Measurements from ENCODE around the gene FOXN1. TPM values are rescaled to one million over a fixed set of nuclear protein-coding genes. Genes with fewer than 3 reads are reported as not detected.
"Not testable (repeated sequence)": the region's sequence is repeated elsewhere in the genome, so short reads cannot be mapped to it uniquely, and the experiment has no call there.

The FOXN1 gene
- total and polyA plus RNA-seq, 4 donors = not detected

DNA sequence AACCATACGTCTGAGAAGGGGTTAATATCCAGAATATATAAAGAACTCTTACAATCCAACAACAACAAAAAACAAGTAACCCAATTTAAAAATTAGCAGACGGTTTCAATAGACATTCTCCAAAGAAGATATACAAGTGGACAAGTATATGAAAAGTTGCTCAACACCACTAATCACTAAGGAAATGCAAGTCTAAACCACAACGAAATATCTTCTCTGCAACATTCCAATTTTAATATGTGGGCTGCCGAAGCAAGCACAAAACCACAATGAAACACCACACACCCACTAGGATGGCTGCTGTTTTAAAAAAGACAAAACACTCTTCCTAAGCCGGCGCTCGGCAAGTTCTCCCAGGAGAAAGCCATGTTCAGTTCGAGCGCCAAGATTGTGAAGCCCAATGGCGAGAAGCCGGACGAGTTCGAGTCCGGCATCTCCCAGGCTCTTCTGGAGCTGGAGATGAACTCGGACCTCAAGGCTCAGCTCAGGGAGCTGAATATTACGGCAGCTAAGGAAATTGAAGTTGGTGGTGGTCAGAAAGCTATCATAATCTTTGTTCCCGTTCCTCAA lies 38.6 kb upstream of the FOXN1 start:
- Histone ChIP-seq H3K4me3 (ENCODE audit: low read depth in 1 of 3, low read length in 3 of 3) (no peak overlapping the region), H3K9me3 (ENCODE audit: control insufficient read depth in 4 of 4, low read length in 3 of 4) (no peaks in the 10 kb centered on the region), H3K36me3 (ENCODE audit: control insufficient read depth in 4 of 4, insufficient read depth in 3 of 4, low read depth in 1 of 4, low read length in 3 of 4) (no peaks in the 10 kb centered on the region), H3K27me3 (ENCODE audit: control insufficient read depth in 4 of 4, insufficient read depth in 4 of 4, low read length in 3 of 4) (no peaks in the 10 kb centered on the region), H3K4me1 (ENCODE audit: control insufficient read depth in 4 of 4, insufficient read depth in 4 of 4, low read length in 3 of 4) (no peaks in the 10 kb centered on the region), H3K9ac (ENCODE audit: low read depth in 1 of 2, low read length in 2 of 2) (no peak overlapping the region), H3K27ac (ENCODE audit: low read depth in 1 of 2, low read length in 2 of 2) (no peak overlapping the region)
- TF ChIP-seq SP1 (IDR thresholded peaks at IDR 0.05) (no peak), EGR1 (IDR thresholded peaks at IDR 0.05; ENCODE audit: low read depth in 2 of 2) (no peak), FOXA2 (IDR thresholded peaks at IDR 0.05) (no peak), NR2F2 (IDR thresholded peaks at IDR 0.05) (no peak), HNF4G (IDR thresholded peaks at IDR 0.05) (no peak), YY1 (IDR thresholded peaks at IDR 0.05) (no peak), FOXA1 (IDR thresholded peaks at IDR 0.05) (no peak), RXRA (IDR thresholded peaks at IDR 0.05) (no peak), JUND (IDR thresholded peaks at IDR 0.05) (no peak)
- TF ChIP-seq, protein P1, sequence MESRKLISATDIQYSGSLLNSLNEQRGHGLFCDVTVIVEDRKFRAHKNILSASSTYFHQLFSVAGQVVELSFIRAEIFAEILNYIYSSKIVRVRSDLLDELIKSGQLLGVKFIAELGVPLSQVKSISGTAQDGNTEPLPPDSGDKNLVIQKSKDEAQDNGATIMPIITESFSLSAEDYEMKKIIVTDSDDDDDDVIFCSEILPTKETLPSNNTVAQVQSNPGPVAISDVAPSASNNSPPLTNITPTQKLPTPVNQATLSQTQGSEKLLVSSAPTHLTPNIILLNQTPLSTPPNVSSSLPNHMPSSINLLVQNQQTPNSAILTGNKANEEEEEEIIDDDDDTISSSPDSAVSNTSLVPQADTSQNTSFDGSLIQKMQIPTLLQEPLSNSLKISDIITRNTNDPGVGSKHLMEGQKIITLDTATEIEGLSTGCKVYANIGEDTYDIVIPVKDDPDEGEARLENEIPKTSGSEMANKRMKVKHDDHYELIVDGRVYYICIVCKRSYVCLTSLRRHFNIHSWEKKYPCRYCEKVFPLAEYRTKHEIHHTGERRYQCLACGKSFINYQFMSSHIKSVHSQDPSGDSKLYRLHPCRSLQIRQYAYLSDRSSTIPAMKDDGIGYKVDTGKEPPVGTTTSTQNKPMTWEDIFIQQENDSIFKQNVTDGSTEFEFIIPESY (IDR thresholded peaks at IDR 0.05) = no peak
- TF ChIP-seq, protein P2, sequence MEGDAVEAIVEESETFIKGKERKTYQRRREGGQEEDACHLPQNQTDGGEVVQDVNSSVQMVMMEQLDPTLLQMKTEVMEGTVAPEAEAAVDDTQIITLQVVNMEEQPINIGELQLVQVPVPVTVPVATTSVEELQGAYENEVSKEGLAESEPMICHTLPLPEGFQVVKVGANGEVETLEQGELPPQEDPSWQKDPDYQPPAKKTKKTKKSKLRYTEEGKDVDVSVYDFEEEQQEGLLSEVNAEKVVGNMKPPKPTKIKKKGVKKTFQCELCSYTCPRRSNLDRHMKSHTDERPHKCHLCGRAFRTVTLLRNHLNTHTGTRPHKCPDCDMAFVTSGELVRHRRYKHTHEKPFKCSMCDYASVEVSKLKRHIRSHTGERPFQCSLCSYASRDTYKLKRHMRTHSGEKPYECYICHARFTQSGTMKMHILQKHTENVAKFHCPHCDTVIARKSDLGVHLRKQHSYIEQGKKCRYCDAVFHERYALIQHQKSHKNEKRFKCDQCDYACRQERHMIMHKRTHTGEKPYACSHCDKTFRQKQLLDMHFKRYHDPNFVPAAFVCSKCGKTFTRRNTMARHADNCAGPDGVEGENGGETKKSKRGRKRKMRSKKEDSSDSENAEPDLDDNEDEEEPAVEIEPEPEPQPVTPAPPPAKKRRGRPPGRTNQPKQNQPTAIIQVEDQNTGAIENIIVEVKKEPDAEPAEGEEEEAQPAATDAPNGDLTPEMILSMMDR (IDR thresholded peaks at IDR 0.05; ENCODE audit: low read depth, low read length, missing input control) = no peak
- TF ChIP-seq, protein P3, sequence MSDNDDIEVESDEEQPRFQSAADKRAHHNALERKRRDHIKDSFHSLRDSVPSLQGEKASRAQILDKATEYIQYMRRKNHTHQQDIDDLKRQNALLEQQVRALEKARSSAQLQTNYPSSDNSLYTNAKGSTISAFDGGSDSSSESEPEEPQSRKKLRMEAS (IDR thresholded peaks at IDR 0.05) = no peak
- no peak for DNase-seq (ENCODE audit: low spot score)
- 80% methylated on average over 17 of the region's 17 CpGs for WGBS

- not testable (repeated sequence) for H3K27me3 ChIP-seq (ENCODE audit: control insufficient read depth in 4 of 4, insufficient read depth in 4 of 4, low read length in 3 of 4); H3K4me3 ChIP-seq (ENCODE audit: low read depth in 1 of 3, low read length in 3 of 3); H3K36me3 ChIP-seq (ENCODE audit: control insufficient read depth in 4 of 4, insufficient read depth in 3 of 4, low read depth in 1 of 4, low read length in 3 of 4); H3K27ac ChIP-seq (ENCODE audit: low read depth in 1 of 2, low read length in 2 of 2); DNase-seq (ENCODE audit: low spot score); H3K9me3 ChIP-seq (ENCODE audit: control insufficient read depth in 4 of 4, low read length in 3 of 4); H3K9ac ChIP-seq (ENCODE audit: low read depth in 1 of 2, low read length in 2 of 2); H3K4me1 ChIP-seq (ENCODE audit: control insufficient read depth in 4 of 4, insufficient read depth in 4 of 4, low read length in 3 of 4)
- 83% methylated on average over 20 of the region's 20 CpGs for WGBS
Measured at GRCh38 chr17:28468033-28468735, 38.0 kb upstream of the FOXN1 start.

GRCh38 chr17:28468781-28469180 lies 37.4 kb upstream of the FOXN1 start:
- no peak for DNase-seq (ENCODE audit: low spot score)
- H3K9ac ChIP-seq (ENCODE audit: low read depth in 1 of 2, low read length in 2 of 2) = no peak overlapping the region
- no peak overlapping the region for H3K4me3 ChIP-seq (ENCODE audit: low read depth in 1 of 3, low read length in 3 of 3)
- no peak overlapping the region for H3K27ac ChIP-seq (ENCODE audit: low read depth in 1 of 2, low read length in 2 of 2)
- no peaks in the 10 kb centered on the region for H3K36me3 ChIP-seq (ENCODE audit: control insufficient read depth in 4 of 4, insufficient read depth in 3 of 4, low read depth in 1 of 4, low read length in 3 of 4)
- TF ChIP-seq JUND (IDR thresholded peaks at IDR 0.05) (no peak), GABPA (IDR thresholded peaks at IDR 0.05 in 1 of 2, conservative IDR thresholded peaks at IDR 0.05 in 1 of 2) (no peak), HNF4G (IDR thresholded peaks at IDR 0.05) (no peak), FOXA2 (IDR thresholded peaks at IDR 0.05) (no peak), TAF1 (conservative IDR thresholded peaks at IDR 0.05) (no peak), FOXA1 (IDR thresholded peaks at IDR 0.05) (no peak), SP1 (IDR thresholded peaks at IDR 0.05) (no peak)
- TF ChIP-seq, protein P2 (IDR thresholded peaks at IDR 0.05; ENCODE audit: low read depth, low read length, missing input control) = no peak
- TF ChIP-seq, protein P1 (IDR thresholded peaks at IDR 0.05) = no peak
- TF ChIP-seq, protein P4, sequence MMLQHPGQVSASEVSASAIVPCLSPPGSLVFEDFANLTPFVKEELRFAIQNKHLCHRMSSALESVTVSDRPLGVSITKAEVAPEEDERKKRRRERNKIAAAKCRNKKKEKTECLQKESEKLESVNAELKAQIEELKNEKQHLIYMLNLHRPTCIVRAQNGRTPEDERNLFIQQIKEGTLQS (IDR thresholded peaks at IDR 0.05) = no peak
- no peaks in the 10 kb centered on the region for H3K9me3 ChIP-seq (ENCODE audit: control insufficient read depth in 4 of 4, low read length in 3 of 4)
- no peaks in the 10 kb centered on the region for H3K27me3 ChIP-seq (ENCODE audit: control insufficient read depth in 4 of 4, insufficient read depth in 4 of 4, low read length in 3 of 4)
- peaks cover 2 to 7% (median 7%) of the 10 kb centered on the region in 4 donors for H3K4me1 ChIP-seq (ENCODE audit: control insufficient read depth in 4 of 4, insufficient read depth in 4 of 4, low read length in 3 of 4)
